ENCODE measurements around the gene VEPH1.

VEPH1 gene

DNA sequence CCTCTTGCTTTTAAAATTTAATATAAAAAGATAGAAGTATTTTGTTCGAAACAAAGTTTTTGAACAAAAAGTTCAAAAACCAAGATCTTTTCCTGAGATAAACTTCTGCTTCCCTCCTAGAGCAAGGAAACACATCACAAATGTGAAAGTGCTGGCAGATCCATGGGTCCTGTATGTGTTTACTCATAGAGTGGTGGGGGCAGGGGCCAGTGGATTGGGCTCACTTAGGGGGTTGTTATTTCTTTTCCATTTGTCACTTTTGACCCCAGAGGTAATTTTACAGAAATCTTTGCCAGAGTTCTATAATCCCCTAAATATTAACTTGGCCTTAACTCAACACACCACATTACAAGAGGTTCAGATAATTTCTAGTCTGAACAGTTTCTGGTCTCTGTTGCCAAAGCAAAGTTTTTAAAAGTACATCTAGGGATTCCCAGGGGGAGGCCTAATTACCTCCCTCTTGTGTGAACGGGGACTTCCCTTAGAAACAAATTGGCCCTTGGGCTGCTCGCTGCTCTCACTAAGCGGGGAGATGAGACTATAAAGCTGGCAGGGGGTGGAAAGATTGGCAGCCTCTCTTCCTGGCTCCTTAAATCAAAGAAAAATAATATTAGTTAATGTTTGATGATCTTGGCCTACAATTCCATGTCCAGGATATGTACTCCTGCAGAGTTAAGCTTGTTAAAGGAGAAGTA, 133.3 kb downstream of the VEPH1 start:
- H3K36me3 ChIP-seq (ENCODE audit: low read depth), result no peaks in the 10 kb centered on the region
- H3K27ac ChIP-seq (ENCODE audit: poor library complexity, severe bottlenecking), result no peak overlapping the region
- DNase-seq (ENCODE audit: low spot score), result no peak
- H3K9me3 ChIP-seq (ENCODE audit: severe bottlenecking), result no peaks in the 10 kb centered on the region
- no peak for TF ChIP-seq CTCF (IDR thresholded peaks at IDR 0.05; ENCODE audit: poor library complexity, severe bottlenecking)
- ATAC-seq (ENCODE audit: low read depth), result no peak
- no peak overlapping the region for H3K4me3 ChIP-seq (ENCODE audit: severe bottlenecking)
- H3K27me3 ChIP-seq (ENCODE audit: insufficient read depth, poor library complexity, severe bottlenecking), result no peaks in the 10 kb centered on the region
- no peaks in the 10 kb centered on the region for H3K4me1 ChIP-seq (ENCODE audit: insufficient read depth, poor library complexity, severe bottlenecking)

DNA sequence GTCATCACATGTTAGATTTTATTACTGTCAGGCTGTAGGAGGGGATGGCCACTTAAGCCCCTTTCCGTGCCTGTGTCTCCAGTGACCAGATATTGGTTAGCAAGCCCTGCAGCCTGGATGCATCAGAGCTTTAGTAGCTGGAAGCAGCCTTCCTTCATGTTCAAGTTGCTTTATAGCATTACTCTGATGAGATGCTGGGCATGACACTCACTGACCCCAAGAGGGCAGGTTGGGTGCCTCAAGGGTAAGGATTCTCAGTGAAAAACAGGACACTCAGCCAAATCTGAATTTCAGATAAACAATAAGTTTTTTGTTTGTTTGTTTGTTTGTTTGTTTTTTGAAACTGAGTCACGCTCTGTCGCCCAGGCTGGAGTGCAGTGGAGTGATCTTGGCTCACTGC, 135.0 kb downstream of the VEPH1 start:
- H3K27me3 ChIP-seq (ENCODE audit: insufficient read depth, poor library complexity, severe bottlenecking), result no peaks in the 10 kb centered on the region
- DNase-seq (ENCODE audit: low spot score) (no peak), ATAC-seq (ENCODE audit: low read depth) (no peak)
- no peaks in the 10 kb centered on the region for H3K36me3 ChIP-seq (ENCODE audit: low read depth)
- no peak overlapping the region for H3K27ac ChIP-seq (ENCODE audit: poor library complexity, severe bottlenecking)
- no peak for TF ChIP-seq CTCF (IDR thresholded peaks at IDR 0.05; ENCODE audit: poor library complexity, severe bottlenecking)
- H3K4me3 ChIP-seq (ENCODE audit: severe bottlenecking), result no peak overlapping the region
- H3K9me3 ChIP-seq (ENCODE audit: severe bottlenecking), result no peaks in the 10 kb centered on the region
- no peaks in the 10 kb centered on the region for H3K4me1 ChIP-seq (ENCODE audit: insufficient read depth, poor library complexity, severe bottlenecking)

DNA sequence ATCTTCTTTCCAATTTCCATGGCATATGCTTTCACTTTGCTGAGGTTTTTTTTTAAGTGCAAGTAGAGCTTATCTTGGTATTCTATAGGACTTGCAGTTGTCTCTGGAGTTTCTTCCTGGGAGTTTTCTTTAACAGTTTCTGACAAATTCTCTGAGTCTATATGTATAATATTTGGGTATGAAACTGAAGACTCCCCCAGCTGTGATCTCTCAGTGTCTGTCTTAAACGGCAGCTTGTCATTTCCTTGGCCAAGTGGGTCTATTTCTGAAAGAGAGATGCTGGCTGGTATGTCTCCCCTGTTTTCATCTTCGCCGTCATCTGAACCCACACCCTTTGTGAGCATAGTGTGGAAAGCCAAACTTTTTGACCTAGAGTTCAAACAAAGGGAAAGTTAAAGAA, 139.8 kb downstream of the VEPH1 start:
- no peak for ATAC-seq (ENCODE audit: low read depth)
- DNase-seq (ENCODE audit: low spot score), result no peak
- no peak overlapping the region for H3K4me3 ChIP-seq (ENCODE audit: severe bottlenecking)
- no peaks in the 10 kb centered on the region for H3K27me3 ChIP-seq (ENCODE audit: insufficient read depth, poor library complexity, severe bottlenecking)
- H3K9me3 ChIP-seq (ENCODE audit: severe bottlenecking), result no peaks in the 10 kb centered on the region
- H3K27ac ChIP-seq (ENCODE audit: poor library complexity, severe bottlenecking), result no peak overlapping the region
- peaks cover 24% of the 10 kb centered on the region for H3K4me1 ChIP-seq (ENCODE audit: insufficient read depth, poor library complexity, severe bottlenecking)
- TF ChIP-seq CTCF (IDR thresholded peaks at IDR 0.05; ENCODE audit: poor library complexity, severe bottlenecking), result no peak
- no peaks in the 10 kb centered on the region for H3K36me3 ChIP-seq (ENCODE audit: low read depth)

- ATAC-seq (ENCODE audit: low read depth) (no peak), DNase-seq (ENCODE audit: low spot score) (no peak)
- no peaks in the 10 kb centered on the region for H3K9me3 ChIP-seq (ENCODE audit: severe bottlenecking)
- TF ChIP-seq CTCF (IDR thresholded peaks at IDR 0.05; ENCODE audit: poor library complexity, severe bottlenecking), result no peak
- H3K4me1 ChIP-seq (ENCODE audit: insufficient read depth, poor library complexity, severe bottlenecking), result peaks cover 28% of the 10 kb centered on the region
- no peak overlapping the region for H3K27ac ChIP-seq (ENCODE audit: poor library complexity, severe bottlenecking)
- no peak overlapping the region for H3K4me3 ChIP-seq (ENCODE audit: severe bottlenecking)
- H3K36me3 ChIP-seq (ENCODE audit: low read depth), result no peaks in the 10 kb centered on the region
- H3K27me3 ChIP-seq (ENCODE audit: insufficient read depth, poor library complexity, severe bottlenecking), result no peaks in the 10 kb centered on the region
Measured at GRCh38 chr3:157362348-157362747, 140.9 kb downstream of the VEPH1 start.

- DNase-seq (ENCODE audit: low spot score) (no peak), ATAC-seq (ENCODE audit: low read depth) (peak; percentile 99)
- Histone ChIP-seq H3K27me3 (ENCODE audit: insufficient read depth, poor library complexity, severe bottlenecking) (no peaks in the 10 kb centered on the region), H3K9me3 (ENCODE audit: severe bottlenecking) (no peaks in the 10 kb centered on the region), H3K4me1 (ENCODE audit: insufficient read depth, poor library complexity, severe bottlenecking) (peaks cover 28% of the 10 kb centered on the region), H3K36me3 (ENCODE audit: low read depth) (no peaks in the 10 kb centered on the region), H3K27ac (ENCODE audit: poor library complexity, severe bottlenecking) (peak overlapping the region; percentile 70), H3K4me3 (ENCODE audit: severe bottlenecking) (no peak overlapping the region)
- TF ChIP-seq CTCF (IDR thresholded peaks at IDR 0.05; ENCODE audit: poor library complexity, severe bottlenecking), result no peak
Measured at GRCh38 chr3:157360044-157360443, 143.2 kb downstream of the VEPH1 start.

Data from RWPE2 (cell line).